ENCODE data around the gene FGF23. TPM values are rescaled to one million over a fixed set of nuclear protein-coding genes. Genes with fewer than 3 reads are reported as not detected.

FGF23 gene
- total RNA-seq, 1 donor from 2014 or later = not detected

- Mint-ChIP-seq H3K27me3 (peaks cover 28% of the 10 kb centered on the region), H3K4me1 (no peaks in the 10 kb centered on the region), H3K27ac (no peak overlapping the region), H3K9me3 (no peaks in the 10 kb centered on the region), H3K36me3 (ENCODE audit: low read depth) (no peaks in the 10 kb centered on the region), H3K4me3 (no peak overlapping the region)
- no peak for DNase-seq
- intact Hi-C loops (cut with micrococcal nuclease) = no loop called here
Measured at GRCh38 chr12:4402996-4403395, 23.5 kb upstream of the FGF23 start.

GRCh38 chr12:4401117-4401516 lies 21.6 kb upstream of the FGF23 start:
- intact Hi-C loops (cut with micrococcal nuclease) = no loop called here
- Mint-ChIP-seq H3K27ac (no peak overlapping the region), H3K4me1 (no peaks in the 10 kb centered on the region), H3K9me3 (no peaks in the 10 kb centered on the region), H3K27me3 (peaks cover 33% of the 10 kb centered on the region), H3K4me3 (no peak overlapping the region), H3K36me3 (ENCODE audit: low read depth) (no peaks in the 10 kb centered on the region)
- DNase-seq = no peak

DNA sequence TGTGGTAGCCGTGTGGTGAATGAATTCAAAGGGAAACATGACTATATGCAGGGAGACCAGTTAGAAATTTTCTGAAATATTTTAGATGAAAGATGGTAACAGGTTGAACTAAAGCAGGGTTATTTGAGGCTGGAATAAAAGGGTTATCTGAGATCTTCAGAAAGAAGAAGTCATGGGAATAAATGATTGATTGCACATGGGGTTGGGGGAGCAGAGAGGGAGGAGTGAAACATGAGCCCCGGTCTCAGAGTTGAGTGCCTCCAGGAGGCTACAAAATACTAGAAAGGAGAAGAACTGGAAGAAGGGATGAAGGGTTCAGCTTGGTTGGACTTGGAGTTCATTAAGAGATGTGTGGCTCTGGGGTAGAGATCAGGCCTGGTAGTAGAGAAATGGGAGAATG lies 16.3 kb upstream of the FGF23 start:
- no peaks in the 10 kb centered on the region for H3K9me3 Mint-ChIP-seq
- intact Hi-C loops (cut with micrococcal nuclease) = no loop called here
- H3K27me3 Mint-ChIP-seq = peaks cover 44% of the 10 kb centered on the region
- H3K36me3 Mint-ChIP-seq (ENCODE audit: low read depth) = no peaks in the 10 kb centered on the region
- DNase-seq = no peak
- H3K4me3 Mint-ChIP-seq = no peak overlapping the region
- H3K4me1 Mint-ChIP-seq = no peaks in the 10 kb centered on the region
- H3K27ac Mint-ChIP-seq = no peak overlapping the region

GRCh38 chr12:4393211-4393610 lies 13.7 kb upstream of the FGF23 start:
- intact Hi-C loops (cut with micrococcal nuclease) = no loop called here
- Mint-ChIP-seq H3K36me3 (ENCODE audit: low read depth) (no peaks in the 10 kb centered on the region), H3K4me3 (no peak overlapping the region), H3K9me3 (no peaks in the 10 kb centered on the region), H3K27ac (no peak overlapping the region), H3K4me1 (no peaks in the 10 kb centered on the region), H3K27me3 (peaks cover 36% of the 10 kb centered on the region)
- no peak for DNase-seq

DNA sequence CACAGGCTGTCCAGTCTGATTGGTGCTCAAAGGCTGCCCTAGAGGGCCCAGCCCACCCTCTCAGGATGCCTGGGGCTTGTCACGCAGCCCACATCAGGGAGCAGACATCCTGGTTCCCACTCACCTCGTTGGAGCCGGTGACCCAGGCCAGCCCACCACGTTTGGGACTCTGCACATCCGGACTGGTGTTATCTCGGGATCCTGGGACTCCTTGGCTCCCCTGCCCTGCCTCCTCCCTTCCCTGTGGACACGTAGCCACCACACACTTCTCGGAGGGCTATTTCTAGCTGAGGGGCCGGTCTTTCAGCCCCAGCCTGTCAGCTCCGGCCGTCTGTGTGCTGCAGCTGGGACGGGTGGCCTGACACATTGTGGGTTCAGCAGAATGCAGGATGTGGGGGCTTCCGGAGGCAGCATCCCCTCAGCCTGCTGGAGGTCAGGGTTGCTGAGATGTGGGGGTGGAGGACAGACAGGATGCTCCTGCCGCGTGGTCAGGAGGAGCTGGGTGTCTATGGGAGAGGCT lies 12.8 kb upstream of the FGF23 start:
- no peak for DNase-seq

GRCh38 chr12:4388662-4389061 lies 9.2 kb upstream of the FGF23 start:
- H3K27me3 Mint-ChIP-seq = peaks cover 28% of the 10 kb centered on the region
- no peak overlapping the region for H3K27ac Mint-ChIP-seq
- DNase-seq = no peak
- no peak overlapping the region for H3K4me3 Mint-ChIP-seq
- intact Hi-C loops (cut with micrococcal nuclease) = no loop called here
- H3K4me1 Mint-ChIP-seq = no peaks in the 10 kb centered on the region
- H3K36me3 Mint-ChIP-seq (ENCODE audit: low read depth) = no peaks in the 10 kb centered on the region
- H3K9me3 Mint-ChIP-seq = no peaks in the 10 kb centered on the region

More for the DNA sequence above, 12.8 kb upstream of the FGF23 start:
- Mint-ChIP-seq H3K4me3 (no peak overlapping the region), H3K27me3 (peaks cover 35% of the 10 kb centered on the region), H3K4me1 (no peaks in the 10 kb centered on the region), H3K27ac (no peak overlapping the region), H3K36me3 (ENCODE audit: low read depth) (no peaks in the 10 kb centered on the region), H3K9me3 (no peaks in the 10 kb centered on the region)
- intact Hi-C loops (cut with micrococcal nuclease) = no loop called here

DNA sequence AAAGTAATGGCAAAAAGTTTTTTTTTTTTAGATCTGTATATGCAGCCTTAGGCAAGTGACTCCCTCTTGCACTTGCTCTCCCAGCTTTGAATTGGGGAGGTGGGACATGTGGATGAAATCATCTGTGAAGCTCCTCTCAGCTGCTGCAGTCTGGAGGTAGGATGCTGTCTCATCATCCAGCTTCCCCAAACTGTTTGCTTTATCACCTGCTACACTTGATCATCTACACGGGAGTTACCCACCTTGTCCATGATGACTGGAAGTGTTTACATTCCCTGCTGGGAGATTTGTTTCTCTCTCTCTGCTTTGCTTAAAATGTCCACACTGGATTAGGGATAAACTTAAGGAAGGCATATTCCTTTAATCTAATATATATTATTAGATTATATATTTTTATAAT lies 8.5 kb upstream of the FGF23 start:
- Mint-ChIP-seq H3K4me1 (no peaks in the 10 kb centered on the region), H3K27me3 (peaks cover 26% of the 10 kb centered on the region), H3K36me3 (ENCODE audit: low read depth) (no peaks in the 10 kb centered on the region), H3K9me3 (no peaks in the 10 kb centered on the region), H3K27ac (no peak overlapping the region), H3K4me3 (no peak overlapping the region)
- DNase-seq = no peak
- intact Hi-C loops (cut with micrococcal nuclease) = no loop called here

- intact Hi-C loops (cut with micrococcal nuclease) = no loop called here
- no peaks in the 10 kb centered on the region for H3K9me3 Mint-ChIP-seq
- H3K27ac Mint-ChIP-seq = no peak overlapping the region
Measured at GRCh38 chr12:4387607-4388006, 8.1 kb upstream of the FGF23 start.

GRCh38 chr12:4386801-4387200 lies 7.3 kb upstream of the FGF23 start:
- Mint-ChIP-seq H3K36me3 (ENCODE audit: low read depth) (no peaks in the 10 kb centered on the region), H3K27ac (no peak overlapping the region), H3K4me1 (no peaks in the 10 kb centered on the region), H3K9me3 (no peaks in the 10 kb centered on the region), H3K4me3 (no peak overlapping the region), H3K27me3 (peaks cover 23% of the 10 kb centered on the region)
- intact Hi-C loops (cut with micrococcal nuclease) = no loop called here
- DNase-seq = no peak

More at GRCh38 chr12:4387607-4388006, 8.1 kb upstream of the FGF23 start:
- Mint-ChIP-seq H3K4me3 (no peak overlapping the region), H3K36me3 (ENCODE audit: low read depth) (no peaks in the 10 kb centered on the region), H3K27me3 (peaks cover 24% of the 10 kb centered on the region), H3K4me1 (no peaks in the 10 kb centered on the region)
- no peak for DNase-seq

DNA sequence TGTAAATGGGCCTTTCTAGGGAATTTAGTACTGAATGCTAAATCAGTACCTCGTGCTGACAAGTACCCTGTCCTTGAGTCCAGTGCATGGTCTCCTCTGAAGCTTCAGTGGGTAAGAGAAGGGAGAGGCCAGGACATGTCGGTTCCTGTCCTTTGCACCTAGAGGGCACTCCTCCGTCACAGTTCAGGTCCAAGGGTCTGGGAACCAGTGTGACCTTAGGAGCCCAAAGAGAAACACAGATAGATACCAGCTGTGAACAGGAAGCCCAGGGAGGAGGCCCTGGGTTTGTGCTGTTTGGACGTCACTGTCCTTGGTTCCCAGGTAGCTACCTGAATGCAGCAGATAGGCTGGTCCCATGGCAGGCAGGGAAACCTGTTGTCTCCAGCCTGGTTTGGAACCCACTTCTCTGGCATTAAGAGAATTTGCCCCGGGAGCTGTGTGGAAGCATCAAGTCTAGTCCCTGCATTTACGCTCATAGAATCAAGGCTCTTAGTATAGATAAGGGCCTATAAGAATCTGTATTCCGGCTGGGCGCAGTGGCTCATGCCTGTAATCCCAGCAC lies 3.9 kb upstream of the FGF23 start:
- H3K36me3 Mint-ChIP-seq (ENCODE audit: low read depth) = no peaks in the 10 kb centered on the region
- H3K4me1 Mint-ChIP-seq = no peaks in the 10 kb centered on the region
- no peak overlapping the region for H3K27ac Mint-ChIP-seq
- intact Hi-C loops (cut with micrococcal nuclease) = no loop called here
- H3K9me3 Mint-ChIP-seq = no peaks in the 10 kb centered on the region
- peaks cover 41% of the 10 kb centered on the region for H3K27me3 Mint-ChIP-seq
- DNase-seq = no peak
- H3K4me3 Mint-ChIP-seq = no peak overlapping the region

GRCh38 chr12:4380332-4380731 lies 820 bp upstream of the FGF23 start:
- H3K27ac Mint-ChIP-seq = no peak overlapping the region
- intact Hi-C loops (cut with micrococcal nuclease) = no loop called here
- no peak for DNase-seq
- no peaks in the 10 kb centered on the region for H3K9me3 Mint-ChIP-seq
- peaks cover 44% of the 10 kb centered on the region for H3K27me3 Mint-ChIP-seq
- H3K36me3 Mint-ChIP-seq (ENCODE audit: low read depth) = no peaks in the 10 kb centered on the region
- no peaks in the 10 kb centered on the region for H3K4me1 Mint-ChIP-seq
- no peak overlapping the region for H3K4me3 Mint-ChIP-seq

- H3K9me3 Mint-ChIP-seq = no peaks in the 10 kb centered on the region
Measured at GRCh38 chr12:4378772-4379171, 740 bp downstream of the FGF23 start.

DNA sequence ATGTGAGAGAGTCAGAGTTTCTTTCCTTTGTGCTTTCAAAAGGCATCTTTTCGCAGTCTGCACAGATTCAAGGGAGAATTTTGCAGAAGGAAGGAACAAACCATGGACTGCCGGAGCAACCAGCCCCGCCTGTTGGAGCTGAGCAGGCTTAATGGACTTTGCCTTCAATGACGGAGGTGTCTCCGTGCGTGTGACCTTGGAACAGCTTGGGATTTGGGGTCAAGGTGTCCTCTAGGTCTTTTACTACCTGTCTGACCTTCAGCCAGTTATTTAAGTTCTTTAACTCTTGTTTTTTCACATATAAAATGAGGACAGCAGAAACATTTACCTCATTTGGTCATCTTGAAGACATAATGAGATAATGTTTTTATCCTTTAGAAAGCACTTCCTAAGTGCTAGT lies 4.1 kb downstream of the FGF23 start:
- no peak overlapping the region for H3K4me3 Mint-ChIP-seq
- no peak overlapping the region for H3K27ac Mint-ChIP-seq
- intact Hi-C loops (cut with micrococcal nuclease) = no loop called here
- H3K36me3 Mint-ChIP-seq (ENCODE audit: low read depth) = no peaks in the 10 kb centered on the region
- DNase-seq = no peak
- peaks cover 44% of the 10 kb centered on the region for H3K27me3 Mint-ChIP-seq
- no peaks in the 10 kb centered on the region for H3K4me1 Mint-ChIP-seq
- no peaks in the 10 kb centered on the region for H3K9me3 Mint-ChIP-seq

More at GRCh38 chr12:4378772-4379171, 740 bp downstream of the FGF23 start:
- H3K36me3 Mint-ChIP-seq (ENCODE audit: low read depth) = no peaks in the 10 kb centered on the region
- no peak overlapping the region for H3K27ac Mint-ChIP-seq
- no peaks in the 10 kb centered on the region for H3K4me1 Mint-ChIP-seq
- DNase-seq = no peak
- H3K27me3 Mint-ChIP-seq = peaks cover 44% of the 10 kb centered on the region
- H3K4me3 Mint-ChIP-seq = no peak overlapping the region
- intact Hi-C loops (cut with micrococcal nuclease) = no loop called here

- H3K27ac Mint-ChIP-seq = no peak overlapping the region
- peaks cover 32% of the 10 kb centered on the region for H3K27me3 Mint-ChIP-seq
- H3K36me3 Mint-ChIP-seq (ENCODE audit: low read depth) = no peaks in the 10 kb centered on the region
- intact Hi-C loops (cut with micrococcal nuclease) = no loop called here
- H3K4me1 Mint-ChIP-seq = no peaks in the 10 kb centered on the region
- DNase-seq = no peak
- H3K4me3 Mint-ChIP-seq = no peak overlapping the region
- H3K9me3 Mint-ChIP-seq = no peaks in the 10 kb centered on the region
Measured at GRCh38 chr12:4372653-4373052, 6.9 kb downstream of the FGF23 start.

- Mint-ChIP-seq H3K4me1 (no peaks in the 10 kb centered on the region), H3K4me3 (no peak overlapping the region), H3K36me3 (ENCODE audit: low read depth) (no peaks in the 10 kb centered on the region), H3K9me3 (no peaks in the 10 kb centered on the region), H3K27ac (no peak overlapping the region), H3K27me3 (peaks cover 43% of the 10 kb centered on the region)
- DNase-seq = peak; percentile 50
- intact Hi-C loops (cut with micrococcal nuclease) = no loop called here
Measured at GRCh38 chr12:4370265-4370664, 9.2 kb downstream of the FGF23 start.
